ENCODE data around the gene HIVEP1. TPM values are rescaled to one million over a fixed set of nuclear protein-coding genes. Genes with fewer than 3 reads are reported as not detected.
A peak's percentile ranks its signal among the peaks of the same experiment; 100 is the strongest.

The HIVEP1 gene
- total and polyA plus RNA-seq, 2 of the 8 experiments (the other 6 are each of a cell fraction or from before 2014, with no cell fraction given) = 22.6 to 23.1 TPM

DNA sequence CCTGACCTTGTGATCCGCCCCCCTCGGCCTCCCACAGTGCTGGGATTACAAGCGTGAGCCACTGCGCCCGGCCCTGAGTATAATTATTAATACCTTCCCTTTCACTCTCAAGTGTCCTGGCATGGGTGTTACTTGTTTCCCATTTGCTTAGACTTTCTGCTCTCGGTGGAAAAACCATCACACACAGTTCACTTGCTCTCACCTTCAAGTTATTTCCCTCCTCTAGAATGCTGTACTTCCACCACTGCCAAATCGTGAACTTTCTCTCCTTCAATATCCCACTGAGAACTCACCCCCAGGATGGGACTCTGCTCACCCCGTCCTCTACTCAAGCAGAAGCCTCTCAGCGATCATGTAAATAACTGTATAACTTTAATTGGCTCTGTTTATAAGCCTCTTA, 4.6 kb upstream of the HIVEP1 start:
- no peak overlapping the region for H3K14ac ChIP-seq (ENCODE audit: insufficient read length)
- H3K23ac ChIP-seq (ENCODE audit: insufficient read length) = no peak overlapping the region
- H2BK20ac ChIP-seq (ENCODE audit: low read length) = no peak overlapping the region
- no peaks in the 10 kb centered on the region for H3K27me3 ChIP-seq (replicated peaks in 1 of 4; ENCODE audit: control insufficient read depth in 3 of 4, extremely low read depth in 1 of 4, insufficient read depth in 3 of 4, low read length in 3 of 4)
- 87% methylated on average over 9 of the region's 9 CpGs; no CpG with 5 or more reads in 1 of the 2 experiments for WGBS, 2 experiments (ENCODE audit: extremely low coverage in 1 of 2, insufficient coverage in 1 of 2, insufficient read length in 1 of 2, insufficient replicate concordance in 2 of 2, low coverage in 1 of 2, low lambda C conversion rate in 2 of 2, missing lambda C conversion rate in 1 of 2)
- no peak overlapping the region for H4K5ac ChIP-seq (ENCODE audit: insufficient read length, low read depth, low read length)
- no peak overlapping the region for H3K9ac ChIP-seq (replicated peaks in 1 of 4; ENCODE audit: extremely low read depth in 1 of 4, low read depth in 3 of 4, low read length in 3 of 4)
- no peak overlapping the region for H4K8ac ChIP-seq (ENCODE audit: extremely low read depth, insufficient read depth, low read length)
- peaks cover 0 to 15% (median 7%) of the 10 kb centered on the region in 4 experiments; a peak in 2 of 7 replicates for H3K4me1 ChIP-seq (replicated peaks in 1 of 4; ENCODE audit: control insufficient read depth in 3 of 4, insufficient read depth in 4 of 4, low read length in 3 of 4)
- H3K79me2 ChIP-seq (ENCODE audit: control insufficient read depth in 1 of 2, insufficient read depth in 2 of 2, low read length in 2 of 2) = peaks cover 0 to 10% of the 10 kb centered on the region in 2 experiments; a peak in 2 of 4 replicates
- no peak overlapping the region; a peak in 1 of 4 replicates for H3K4me2 ChIP-seq (ENCODE audit: insufficient read depth in 1 of 2, low read depth in 2 of 2, low read length in 2 of 2)
- H2BK120ac ChIP-seq (replicated peaks; ENCODE audit: low read depth, low read length) = no peak overlapping the region
- H3K23me2 ChIP-seq (ENCODE audit: low read depth, low read length) = peaks cover 5% of the 10 kb centered on the region
- H4K91ac ChIP-seq (replicated peaks; ENCODE audit: insufficient read length, low read length) = no peak overlapping the region
- CTCF ChIA-PET (ENCODE audit: partially characterized antibody) = interaction anchor here (0.7 to 1.4 kb wide), 2 partner anchors 70 to 422 kb away, joined by 3 to 4 read pairs; no protein-coding TSS in a partner anchor
- H3K4me3 ChIP-seq (ENCODE audit: extremely low read depth in 1 of 4, insufficient read depth in 2 of 4, low read depth in 3 of 4, low read length in 4 of 4) = peak overlapping the region in 1 of 4 experiments; percentile 82; a peak in 1 of 8 replicates
- H2BK15ac ChIP-seq (ENCODE audit: low read length) = no peak overlapping the region
- no peak overlapping the region for H3K27ac ChIP-seq (ENCODE audit: low read depth, low read length)
- no peak overlapping the region for H2BK5ac ChIP-seq (ENCODE audit: low read depth, low read length)
- TF ChIP-seq CTBP2 (IDR thresholded peaks at IDR 0.05; ENCODE audit: borderline replicate concordance, insufficient read depth, insufficient read length, low read length) (no peak), TEAD4 (IDR thresholded peaks at IDR 0.05; ENCODE audit: low read depth, low read length) (no peak)
- no peak overlapping the region for H3K56ac ChIP-seq (replicated peaks; ENCODE audit: insufficient read length, low read depth, low read length)
- POLR2A ChIA-PET (ENCODE audit: partially characterized antibody) = no interaction called here
- H2AK5ac ChIP-seq (ENCODE audit: low read depth, low read length) = no peak overlapping the region
- no peak overlapping the region for H3K18ac ChIP-seq (ENCODE audit: extremely low read depth, low read length)
- no peaks in the 10 kb centered on the region for H3K9me3 ChIP-seq (ENCODE audit: insufficient read depth in 2 of 2, low read depth in 1 of 2, low read length in 1 of 2)
- DNase-seq (ENCODE audit: low read depth in 1 of 2, low spot score in 2 of 2) = no peak
- no peak overlapping the region for H2BK12ac ChIP-seq (ENCODE audit: low read depth, low read length)
- no peak overlapping the region for H2AFZ ChIP-seq (ENCODE audit: low read length)
- H3K79me1 ChIP-seq (ENCODE audit: low read depth, low read length) = no peaks in the 10 kb centered on the region
- no peaks in the 10 kb centered on the region for H4K20me1 ChIP-seq (replicated peaks in 1 of 2; ENCODE audit: control insufficient read depth in 1 of 2, insufficient read depth in 2 of 2, low read length in 2 of 2)
- H3K4ac ChIP-seq (replicated peaks; ENCODE audit: insufficient read length, low read depth, low read length) = no peak overlapping the region
- H3K36me3 ChIP-seq (ENCODE audit: control insufficient read depth in 2 of 4, insufficient read depth in 4 of 4, low read length in 3 of 4) = no peaks in the 10 kb centered on the region
- FAIRE-seq = no peak
